Muscle of leg (tissue), 11 donors: ENCODE data around the gene REV3L. TPM values are rescaled to one million over a fixed set of nuclear protein-coding genes. Genes with fewer than 3 reads are reported as not detected.
"Not testable (repeated sequence)": the region's sequence is repeated elsewhere in the genome, so short reads cannot be mapped to it uniquely, and the experiment has no call there.

Experiments used
- DNase-seq: peaks from one replicate; pipeline ENCODE4 v3.0.0; 2013
- H3K27ac ChIP-seq: one replicate; pipeline ENCODE4 v1.5.1; 2013; ENCODE audit warnings: mild to moderate bottlenecking, low read length, control low read depth
- H3K27me3 ChIP-seq: one replicate; pipeline ENCODE4 v1.6.1; 2013; ENCODE audit warnings: low read length; ENCODE audit not compliant: control insufficient read depth, insufficient read depth
- H3K36me3 ChIP-seq: one replicate; pipeline ENCODE4 v1.6.1; 2013; ENCODE audit warnings: low read length; ENCODE audit not compliant: control insufficient read depth, insufficient read depth
- H3K4me1 ChIP-seq: one replicate; pipeline ENCODE4 v1.6.1; 2013; ENCODE audit warnings: low read length; ENCODE audit not compliant: control insufficient read depth, insufficient read depth
- H3K4me3 ChIP-seq: one replicate; pipeline ENCODE4 v1.5.1; 2013; ENCODE audit warnings: low read length, control low read depth
- H3K9me3 ChIP-seq: replicated peaks from 2 replicates; pipeline ENCODE4 v1.6.1; 2013; ENCODE audit warnings: low read depth, low read length; ENCODE audit not compliant: control insufficient read depth
- WGBS: methylation state at CpG from one replicate; pipeline ENCODE4 v1.1.5; 2013; ENCODE audit warnings: missing lambda C conversion rate; ENCODE audit not compliant: insufficient coverage; 5-methylcytosine and 5-hydroxymethylcytosine counted together
- polyA plus RNA-seq, 8 donors: library from polyadenylated mRNA; unstranded; fragments of 120-200 nt; gene quantifications; one replicate each; pipeline versions ENCODE4 v1.2.1 to v1.2.3, GENCODE V29; 2013; ENCODE audit warnings: inconsistent platforms in 1 of 8, low replicate concordance in 1 of 8; ENCODE audit not compliant: insufficient read length in 8 of 8, insufficient read depth in 1 of 8
- total RNA-seq: library from RNA; stranded (reverse); fragments of 120-200 nt; gene quantifications from one replicate; pipeline ENCODE4 v1.2.4, GENCODE V29; 2013

Gene REV3L
- total and polyA plus RNA-seq, 9 donors = 28.0 to 50.9 (median 34.1) TPM

- no peaks in the 10 kb centered on the region for H3K36me3 ChIP-seq
- no peak for DNase-seq
- peaks cover 6% of the 10 kb centered on the region for H3K4me1 ChIP-seq
- no peak overlapping the region for H3K27ac ChIP-seq
- no peak overlapping the region for H3K4me3 ChIP-seq
- H3K9me3 ChIP-seq = peaks cover 2% of the 10 kb centered on the region
- no peaks in the 10 kb centered on the region for H3K27me3 ChIP-seq
- no CpG with 5 or more reads among the region's 4 CpGs for WGBS
Observed at GRCh38 chr6:111522393-111523020, 39.5 kb upstream of the REV3L start.

DNA sequence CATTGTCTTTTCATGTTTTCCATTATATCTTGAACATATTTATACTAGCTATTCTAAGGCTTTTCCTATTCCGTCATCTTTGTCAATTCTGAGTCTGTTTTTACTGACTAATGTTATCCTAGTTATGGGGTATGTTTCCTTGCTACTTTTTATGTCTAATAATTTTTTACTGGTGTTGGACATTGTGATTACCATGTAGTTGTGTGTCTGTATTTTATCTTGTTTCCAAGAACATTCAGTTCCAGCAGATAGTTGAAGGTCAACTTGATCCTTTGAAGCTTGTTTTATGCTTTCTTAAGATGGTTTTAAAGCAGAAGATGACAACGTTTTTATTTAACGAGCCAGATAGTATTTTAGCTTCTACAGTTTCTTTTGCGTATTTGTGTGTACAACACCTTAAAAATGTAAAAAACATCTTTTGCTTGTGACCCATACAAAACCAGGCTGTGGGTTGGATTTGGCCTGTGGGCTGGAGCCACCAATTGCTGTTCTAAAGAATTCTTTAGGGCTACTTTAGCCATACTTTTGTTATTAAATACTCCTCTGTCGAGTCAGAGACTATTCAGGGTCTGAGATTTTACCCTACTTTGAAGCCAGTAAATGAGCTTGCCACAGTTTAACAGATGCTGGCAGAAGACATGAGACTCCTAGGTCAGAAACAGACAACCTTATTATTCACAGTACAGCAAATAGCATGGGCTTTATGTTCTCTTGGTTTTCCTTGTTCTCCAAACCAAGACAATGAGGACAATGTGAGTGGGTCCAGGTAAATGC is 38.7 kb upstream of the REV3L start:
- Histone ChIP-seq H3K27ac (no peak overlapping the region), H3K36me3 (no peaks in the 10 kb centered on the region), H3K4me1 (peaks cover 6% of the 10 kb centered on the region), H3K27me3 (no peaks in the 10 kb centered on the region), H3K9me3 (peaks cover 2% of the 10 kb centered on the region), H3K4me3 (no peak overlapping the region)
- DNase-seq = no peak
- WGBS = no CpG with 5 or more reads among the region's 5 CpGs

- H3K4me1 ChIP-seq = peaks cover 6% of the 10 kb centered on the region
- no peak for DNase-seq
- peaks cover 2% of the 10 kb centered on the region for H3K9me3 ChIP-seq
- H3K27ac ChIP-seq = no peak overlapping the region
- H3K27me3 ChIP-seq = no peaks in the 10 kb centered on the region
- no peak overlapping the region for H3K4me3 ChIP-seq
- no peaks in the 10 kb centered on the region for H3K36me3 ChIP-seq
Observed at GRCh38 chr6:111520524-111520923, 37.5 kb upstream of the REV3L start.

DNA sequence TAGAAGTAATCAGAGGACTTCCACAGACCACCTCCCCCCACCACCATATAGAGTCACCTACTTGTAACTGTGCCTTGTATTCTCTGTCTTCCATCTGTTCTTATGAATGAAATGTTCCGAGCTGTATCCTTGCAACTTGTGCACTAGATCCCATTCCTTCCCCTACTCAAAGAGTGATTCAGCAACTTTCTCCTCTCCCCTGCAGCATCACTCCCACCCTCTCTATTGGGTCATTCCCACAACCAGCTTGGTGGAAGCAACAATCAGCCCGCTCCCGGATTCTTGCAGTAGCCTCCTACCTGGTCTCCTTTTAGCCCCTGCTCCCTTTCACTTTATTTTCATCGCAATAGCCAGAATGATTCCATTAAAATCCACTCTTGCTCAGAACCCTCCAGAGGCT is 34.9 kb upstream of the REV3L start:
- Histone ChIP-seq H3K4me1 (no peaks in the 10 kb centered on the region), H3K4me3 (no peak overlapping the region), H3K36me3 (no peaks in the 10 kb centered on the region), H3K27ac (no peak overlapping the region), H3K9me3 (peaks cover 2% of the 10 kb centered on the region), H3K27me3 (no peaks in the 10 kb centered on the region)
- WGBS = 80% methylated on average over 3 of the region's 4 CpGs
- no peak for DNase-seq

GRCh38 chr6:111515259-111515658 is 32.2 kb upstream of the REV3L start:
- WGBS = no CpG with 5 or more reads among the region's 2 CpGs
- no peaks in the 10 kb centered on the region for H3K9me3 ChIP-seq
- H3K36me3 ChIP-seq = peaks cover 2% of the 10 kb centered on the region
- no peak for DNase-seq
- no peak overlapping the region for H3K27ac ChIP-seq
- H3K4me3 ChIP-seq = no peak overlapping the region
- H3K4me1 ChIP-seq = no peaks in the 10 kb centered on the region
- H3K27me3 ChIP-seq = no peaks in the 10 kb centered on the region

DNA sequence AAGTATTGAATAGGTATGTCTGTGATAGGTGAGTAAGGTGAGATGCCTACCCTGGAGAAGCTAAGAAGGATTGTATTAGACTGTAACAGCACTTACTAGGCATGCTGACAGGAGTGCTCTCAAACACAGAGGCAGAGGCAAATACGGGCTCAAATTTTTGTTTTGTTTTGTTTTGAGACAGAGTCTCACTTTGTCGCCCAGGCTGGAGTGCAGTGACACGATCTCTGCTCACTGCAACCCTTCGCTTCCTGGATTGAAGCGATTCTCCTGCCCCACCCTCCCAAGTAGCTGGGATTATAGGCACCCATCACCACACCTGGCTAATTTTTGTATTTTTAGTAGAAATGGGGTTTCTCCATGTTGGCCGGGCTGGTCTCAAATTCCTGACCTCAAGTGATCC is 31.5 kb upstream of the REV3L start:
- not testable (repeated sequence) for H3K4me3 ChIP-seq, DNase-seq, H3K27ac ChIP-seq, H3K36me3 ChIP-seq, H3K9me3 ChIP-seq, H3K4me1 ChIP-seq, H3K27me3 ChIP-seq
- 86% methylated on average over 3 of the region's 6 CpGs for WGBS

GRCh38 chr6:111507219-111507618 is 24.2 kb upstream of the REV3L start:
- not testable (repeated sequence) for H3K27me3 ChIP-seq, DNase-seq, H3K27ac ChIP-seq, H3K9me3 ChIP-seq, H3K4me1 ChIP-seq, H3K4me3 ChIP-seq, H3K36me3 ChIP-seq
- 100% methylated on average over 4 of the region's 5 CpGs for WGBS

DNA sequence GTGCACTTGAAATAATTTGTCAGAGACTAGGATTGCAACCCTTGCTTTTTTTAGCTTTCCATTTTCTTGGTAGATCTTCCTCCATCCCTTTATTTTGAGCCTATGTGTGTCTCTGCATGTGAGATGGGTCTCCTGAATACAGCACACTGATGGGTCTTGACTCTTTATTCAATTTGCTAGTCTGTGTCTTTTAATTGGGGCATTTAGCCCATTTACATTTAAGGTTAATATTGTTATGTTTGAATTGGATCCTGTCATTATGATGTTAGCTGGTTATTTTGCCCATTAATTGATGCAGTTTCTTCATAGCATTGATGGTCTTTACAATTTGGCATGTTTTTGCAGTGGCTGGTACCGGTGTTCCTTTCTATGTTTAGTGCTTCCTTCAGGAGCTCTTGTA is 22.5 kb upstream of the REV3L start:
- H3K4me1 ChIP-seq, H3K9me3 ChIP-seq, H3K4me3 ChIP-seq, H3K27ac ChIP-seq, DNase-seq, H3K27me3 ChIP-seq, H3K36me3 ChIP-seq: not testable (repeated sequence)
- WGBS = no CpG with 5 or more reads among the region's 1 CpG

GRCh38 chr6:111503660-111504059 is 20.6 kb upstream of the REV3L start:
- Histone ChIP-seq H3K9me3 (no peaks in the 10 kb centered on the region), H3K27ac (no peak overlapping the region), H3K4me3 (no peak overlapping the region), H3K4me1 (no peaks in the 10 kb centered on the region), H3K36me3 (no peaks in the 10 kb centered on the region), H3K27me3 (no peaks in the 10 kb centered on the region)
- no CpG with 5 or more reads among the region's 2 CpGs for WGBS
- DNase-seq = no peak

- no peak for DNase-seq
- Histone ChIP-seq H3K27ac (no peak overlapping the region), H3K4me1 (no peaks in the 10 kb centered on the region), H3K27me3 (no peaks in the 10 kb centered on the region), H3K4me3 (no peak overlapping the region), H3K9me3 (no peaks in the 10 kb centered on the region), H3K36me3 (no peaks in the 10 kb centered on the region)
- no CpG with 5 or more reads among the region's 1 CpG for WGBS
Observed at GRCh38 chr6:111503194-111503593, 20.2 kb upstream of the REV3L start.
